ENCODE data around the gene IL26.
A peak's percentile ranks its signal among the peaks of the same experiment; 100 is the strongest.

The IL26 gene

DNA sequence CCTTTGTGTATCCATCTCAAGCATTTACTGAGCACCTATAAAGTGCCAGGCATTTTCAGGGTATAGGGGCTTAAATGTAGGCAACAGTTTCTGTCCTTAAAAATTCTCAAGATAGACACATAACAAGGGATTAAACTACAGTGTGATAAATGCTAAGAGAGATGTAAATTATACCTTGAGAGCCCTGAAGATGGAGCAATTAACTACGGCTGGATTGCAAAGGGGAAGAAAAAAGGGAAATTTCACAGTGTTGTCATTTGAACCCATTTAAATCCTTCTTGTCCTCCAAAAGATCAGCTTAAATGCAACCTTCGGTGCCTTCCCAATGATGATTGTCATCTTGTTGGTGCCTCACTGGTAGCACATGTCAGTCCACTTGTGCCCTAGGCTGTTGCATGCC, 11.5 kb upstream of the IL26 start:
- Histone ChIP-seq H3K79me2 (no peaks in the 10 kb centered on the region), H3K9me3 (ENCODE audit: control insufficient read depth, low read length) (no peaks in the 10 kb centered on the region), H3K4me3 (ENCODE audit: low read depth, low read length) (no peak overlapping the region), H3K9ac (no peak overlapping the region), H3K4me2 (ENCODE audit: low read length) (no peak overlapping the region), H3K27me3 (ENCODE audit: control insufficient read depth, insufficient read depth, low read length) (no peaks in the 10 kb centered on the region), H3K27ac (no peak overlapping the region), H3K4me1 (no peaks in the 10 kb centered on the region), H2AFZ (peak overlapping the region; percentile 39), H3K36me3 (ENCODE audit: control insufficient read depth, insufficient read depth, low read length) (no peaks in the 10 kb centered on the region)
- TF ChIP-seq, protein P1, sequence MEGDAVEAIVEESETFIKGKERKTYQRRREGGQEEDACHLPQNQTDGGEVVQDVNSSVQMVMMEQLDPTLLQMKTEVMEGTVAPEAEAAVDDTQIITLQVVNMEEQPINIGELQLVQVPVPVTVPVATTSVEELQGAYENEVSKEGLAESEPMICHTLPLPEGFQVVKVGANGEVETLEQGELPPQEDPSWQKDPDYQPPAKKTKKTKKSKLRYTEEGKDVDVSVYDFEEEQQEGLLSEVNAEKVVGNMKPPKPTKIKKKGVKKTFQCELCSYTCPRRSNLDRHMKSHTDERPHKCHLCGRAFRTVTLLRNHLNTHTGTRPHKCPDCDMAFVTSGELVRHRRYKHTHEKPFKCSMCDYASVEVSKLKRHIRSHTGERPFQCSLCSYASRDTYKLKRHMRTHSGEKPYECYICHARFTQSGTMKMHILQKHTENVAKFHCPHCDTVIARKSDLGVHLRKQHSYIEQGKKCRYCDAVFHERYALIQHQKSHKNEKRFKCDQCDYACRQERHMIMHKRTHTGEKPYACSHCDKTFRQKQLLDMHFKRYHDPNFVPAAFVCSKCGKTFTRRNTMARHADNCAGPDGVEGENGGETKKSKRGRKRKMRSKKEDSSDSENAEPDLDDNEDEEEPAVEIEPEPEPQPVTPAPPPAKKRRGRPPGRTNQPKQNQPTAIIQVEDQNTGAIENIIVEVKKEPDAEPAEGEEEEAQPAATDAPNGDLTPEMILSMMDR (IDR thresholded peaks at IDR 0.05): no peak

DNA sequence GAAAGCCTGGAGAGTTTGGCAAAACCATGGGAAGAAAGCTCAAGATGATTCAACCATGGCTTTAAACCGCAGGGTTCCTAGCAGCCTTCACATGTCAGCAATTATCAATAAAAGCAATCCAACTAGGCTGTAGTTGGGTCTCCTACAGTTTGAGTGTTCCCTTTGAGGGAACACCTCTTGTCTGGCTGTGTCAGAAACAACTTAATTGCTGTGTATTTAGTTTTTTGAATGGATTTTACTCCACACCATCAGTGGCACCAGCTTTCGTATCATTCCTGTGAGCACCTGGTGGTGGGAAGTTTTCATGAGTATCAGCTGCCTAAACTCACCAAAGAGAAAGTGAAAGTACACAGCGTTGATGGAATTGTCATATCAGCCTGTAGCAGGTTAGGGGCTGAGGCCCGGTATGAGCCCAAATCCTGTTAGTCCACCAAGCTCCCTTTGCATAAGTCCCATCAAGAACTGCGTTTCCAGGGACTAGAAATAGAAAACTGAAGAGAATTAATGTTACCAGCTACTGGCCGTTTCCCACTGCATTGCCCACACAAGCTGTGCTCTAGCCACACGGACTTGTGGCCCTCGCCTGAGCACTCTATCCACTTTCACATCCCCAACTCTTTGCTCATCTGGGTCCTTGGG, 10.9 kb upstream of the IL26 start:
- Histone ChIP-seq H3K9me3 (ENCODE audit: control insufficient read depth, low read length) (no peaks in the 10 kb centered on the region), H3K4me1 (no peaks in the 10 kb centered on the region), H2AFZ (peak overlapping the region; percentile 39), H3K4me3 (ENCODE audit: low read depth, low read length) (no peak overlapping the region), H3K36me3 (ENCODE audit: control insufficient read depth, insufficient read depth, low read length) (no peaks in the 10 kb centered on the region), H3K79me2 (no peaks in the 10 kb centered on the region), H3K27me3 (ENCODE audit: control insufficient read depth, insufficient read depth, low read length) (no peaks in the 10 kb centered on the region), H3K4me2 (ENCODE audit: low read length) (peak overlapping the region; percentile 33), H3K27ac (no peak overlapping the region), H3K9ac (no peak overlapping the region)
- TF ChIP-seq, protein P1 (IDR thresholded peaks at IDR 0.05): no peak

DNA sequence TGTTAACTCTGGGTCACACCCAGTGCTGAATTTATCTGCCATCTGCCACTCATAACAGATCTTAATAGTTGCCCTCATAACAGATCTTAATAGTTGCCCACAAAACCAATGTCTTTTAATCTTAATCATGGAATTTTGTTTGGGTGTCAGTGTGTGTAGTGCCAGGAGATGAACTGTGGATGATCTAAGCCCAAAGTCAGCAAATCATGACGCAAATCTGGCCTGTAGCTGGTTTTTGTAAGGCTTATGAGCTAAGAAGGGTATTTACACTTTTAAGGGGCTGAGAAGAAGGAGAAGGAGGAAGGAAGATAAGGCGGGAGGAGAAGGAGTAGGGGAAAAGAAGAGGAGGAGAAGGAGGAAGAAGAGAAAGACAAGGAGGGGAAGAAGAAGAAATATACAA, 10.0 kb upstream of the IL26 start:
- no peak overlapping the region for H3K9ac ChIP-seq
- no peak overlapping the region for H3K4me2 ChIP-seq (ENCODE audit: low read length)
- no peaks in the 10 kb centered on the region for H3K79me2 ChIP-seq
- no peaks in the 10 kb centered on the region for H3K4me1 ChIP-seq
- TF ChIP-seq, protein P1 (IDR thresholded peaks at IDR 0.05): no peak
- no peak overlapping the region for H2AFZ ChIP-seq
- no peaks in the 10 kb centered on the region for H3K27me3 ChIP-seq (ENCODE audit: control insufficient read depth, insufficient read depth, low read length)
- no peaks in the 10 kb centered on the region for H3K9me3 ChIP-seq (ENCODE audit: control insufficient read depth, low read length)
- H3K27ac ChIP-seq: no peak overlapping the region
- no peaks in the 10 kb centered on the region for H3K36me3 ChIP-seq (ENCODE audit: control insufficient read depth, insufficient read depth, low read length)
- H3K4me3 ChIP-seq (ENCODE audit: low read depth, low read length): no peak overlapping the region

GRCh38 chr12:68234140-68234539, 8.5 kb upstream of the IL26 start:
- Histone ChIP-seq H3K4me2 (ENCODE audit: low read length) (no peak overlapping the region), H2AFZ (no peak overlapping the region), H3K9ac (no peak overlapping the region), H3K4me3 (ENCODE audit: low read depth, low read length) (no peak overlapping the region), H3K27me3 (ENCODE audit: control insufficient read depth, insufficient read depth, low read length) (no peaks in the 10 kb centered on the region), H3K4me1 (no peaks in the 10 kb centered on the region), H3K27ac (no peak overlapping the region), H3K9me3 (ENCODE audit: control insufficient read depth, low read length) (no peaks in the 10 kb centered on the region), H3K79me2 (no peaks in the 10 kb centered on the region), H3K36me3 (ENCODE audit: control insufficient read depth, insufficient read depth, low read length) (no peaks in the 10 kb centered on the region)
- TF ChIP-seq, protein P1 (IDR thresholded peaks at IDR 0.05): no peak

GRCh38 chr12:68233498-68233897, 7.9 kb upstream of the IL26 start:
- Histone ChIP-seq H3K4me1 (no peaks in the 10 kb centered on the region), H3K4me3 (ENCODE audit: low read depth, low read length) (no peak overlapping the region), H2AFZ (no peak overlapping the region), H3K27ac (no peak overlapping the region), H3K79me2 (no peaks in the 10 kb centered on the region), H3K9me3 (ENCODE audit: control insufficient read depth, low read length) (no peaks in the 10 kb centered on the region), H3K27me3 (ENCODE audit: control insufficient read depth, insufficient read depth, low read length) (no peaks in the 10 kb centered on the region), H3K4me2 (ENCODE audit: low read length) (no peak overlapping the region), H3K36me3 (ENCODE audit: control insufficient read depth, insufficient read depth, low read length) (no peaks in the 10 kb centered on the region), H3K9ac (no peak overlapping the region)
- TF ChIP-seq, protein P1 (IDR thresholded peaks at IDR 0.05): no peak

All from parathyroid adenoma (tissue), 2 donors.